Rectal smooth muscle tissue (tissue), 1 donor: Measurements from ENCODE around the gene BPTF.
"Not testable (repeated sequence)": the region's sequence is repeated elsewhere in the genome, so short reads cannot be mapped to it uniquely, and the experiment has no call there.

ENCODE experiments used
- H3K27ac ChIP-seq: one replicate; pipeline ENCODE4 v1.7.0; 2013; ENCODE audit warnings: low read depth, low read length, inconsistent platforms
- H3K27me3 ChIP-seq: one replicate; pipeline ENCODE4 v1.7.0; 2013; ENCODE audit warnings: low read length; ENCODE audit not compliant: control insufficient read depth, insufficient read depth
- H3K36me3 ChIP-seq: one replicate; pipeline ENCODE4 v1.7.0; 2013; ENCODE audit warnings: low read length; ENCODE audit not compliant: control insufficient read depth, insufficient read depth
- H3K4me1 ChIP-seq: one replicate; pipeline ENCODE4 v1.7.0; 2013; ENCODE audit warnings: low read length; ENCODE audit not compliant: control insufficient read depth, insufficient read depth
- H3K4me3 ChIP-seq: one replicate; pipeline ENCODE4 v1.7.0; 2013; ENCODE audit warnings: low read length
- H3K9ac ChIP-seq: one replicate; pipeline ENCODE4 v1.7.0; 2013; ENCODE audit warnings: low read length

Gene BPTF

GRCh38 chr17:67960276-67960675 lies 135.0 kb downstream of the BPTF start:
- not testable (repeated sequence) for H3K4me3 ChIP-seq, H3K36me3 ChIP-seq, H3K27ac ChIP-seq, H3K9ac ChIP-seq, H3K27me3 ChIP-seq, H3K4me1 ChIP-seq

- not testable (repeated sequence) for H3K4me3 ChIP-seq, H3K9ac ChIP-seq, H3K27me3 ChIP-seq, H3K4me1 ChIP-seq, H3K27ac ChIP-seq
- H3K36me3 ChIP-seq, result peaks cover 12% of the 10 kb centered on the region
Measured at GRCh38 chr17:67962156-67962555, 136.9 kb downstream of the BPTF start.

- not testable (repeated sequence) for H3K4me1 ChIP-seq, H3K4me3 ChIP-seq, H3K27me3 ChIP-seq, H3K27ac ChIP-seq, H3K9ac ChIP-seq
- H3K36me3 ChIP-seq, result peaks cover 14% of the 10 kb centered on the region
Measured at GRCh38 chr17:67963145-67963572, 137.9 kb downstream of the BPTF start.

GRCh38 chr17:67970783-67971182 lies 145.5 kb downstream of the BPTF start:
- no peak overlapping the region for H3K4me3 ChIP-seq
- peaks cover 3% of the 10 kb centered on the region for H3K36me3 ChIP-seq
- H3K27ac ChIP-seq, result no peak overlapping the region
- H3K9ac ChIP-seq, result no peak overlapping the region
- H3K27me3 ChIP-seq, result no peaks in the 10 kb centered on the region
- no peaks in the 10 kb centered on the region for H3K4me1 ChIP-seq

GRCh38 chr17:67974185-67974584 lies 148.9 kb downstream of the BPTF start:
- Histone ChIP-seq H3K9ac (no peak overlapping the region), H3K4me3 (no peak overlapping the region), H3K27me3 (no peaks in the 10 kb centered on the region), H3K4me1 (no peaks in the 10 kb centered on the region), H3K27ac (no peak overlapping the region), H3K36me3 (no peaks in the 10 kb centered on the region)

GRCh38 chr17:67974598-67975066 lies 149.3 kb downstream of the BPTF start:
- no peak overlapping the region for H3K4me3 ChIP-seq
- H3K4me1 ChIP-seq, result no peaks in the 10 kb centered on the region
- H3K9ac ChIP-seq, result no peak overlapping the region
- H3K36me3 ChIP-seq, result no peaks in the 10 kb centered on the region
- H3K27me3 ChIP-seq, result no peaks in the 10 kb centered on the region
- no peak overlapping the region for H3K27ac ChIP-seq

- H3K36me3 ChIP-seq, H3K27me3 ChIP-seq, H3K27ac ChIP-seq, H3K4me3 ChIP-seq, H3K9ac ChIP-seq, H3K4me1 ChIP-seq: not testable (repeated sequence)
Measured at GRCh38 chr17:67976306-67976705, 151.0 kb downstream of the BPTF start.

- Histone ChIP-seq H3K9ac (no peak overlapping the region), H3K36me3 (no peaks in the 10 kb centered on the region), H3K27ac (no peak overlapping the region)
Measured at GRCh38 chr17:67980456-67980855, 155.2 kb downstream of the BPTF start.

GRCh38 chr17:67980883-67981282 lies 155.6 kb downstream of the BPTF start:
- H3K27ac ChIP-seq, H3K4me3 ChIP-seq, H3K27me3 ChIP-seq, H3K4me1 ChIP-seq, H3K36me3 ChIP-seq, H3K9ac ChIP-seq: not testable (repeated sequence)

More at GRCh38 chr17:67980456-67980855, 155.2 kb downstream of the BPTF start:
- no peaks in the 10 kb centered on the region for H3K4me1 ChIP-seq
- no peak overlapping the region for H3K4me3 ChIP-seq
- H3K27me3 ChIP-seq, result no peaks in the 10 kb centered on the region

GRCh38 chr17:67982034-67982640 lies 156.8 kb downstream of the BPTF start:
- no peaks in the 10 kb centered on the region for H3K36me3 ChIP-seq
- H3K9ac ChIP-seq, result no peak overlapping the region
- H3K4me3 ChIP-seq, result no peak overlapping the region
- no peak overlapping the region for H3K27ac ChIP-seq
- H3K4me1 ChIP-seq, result no peaks in the 10 kb centered on the region
- H3K27me3 ChIP-seq, result no peaks in the 10 kb centered on the region

GRCh38 chr17:67982686-67983382 lies 157.5 kb downstream of the BPTF start:
- Histone ChIP-seq H3K4me3 (no peak overlapping the region), H3K36me3 (no peaks in the 10 kb centered on the region), H3K4me1 (no peaks in the 10 kb centered on the region), H3K9ac (no peak overlapping the region), H3K27ac (no peak overlapping the region), H3K27me3 (no peaks in the 10 kb centered on the region)

GRCh38 chr17:67983383-67983688 lies 158.0 kb downstream of the BPTF start:
- H3K27ac ChIP-seq, result no peak overlapping the region
- no peak overlapping the region for H3K4me3 ChIP-seq
- no peaks in the 10 kb centered on the region for H3K36me3 ChIP-seq
- H3K27me3 ChIP-seq, result no peaks in the 10 kb centered on the region
- H3K9ac ChIP-seq, result no peak overlapping the region
- H3K4me1 ChIP-seq, result no peaks in the 10 kb centered on the region

- Histone ChIP-seq H3K27ac (no peak overlapping the region), H3K9ac (no peak overlapping the region), H3K36me3 (no peaks in the 10 kb centered on the region), H3K4me3 (no peak overlapping the region), H3K27me3 (no peaks in the 10 kb centered on the region), H3K4me1 (peaks cover 8% of the 10 kb centered on the region)
Measured at GRCh38 chr17:67990909-67991308, 165.6 kb downstream of the BPTF start.
